Measurements from ENCODE around the gene PPP1R26. TPM values are rescaled to one million over a fixed set of nuclear protein-coding genes. Genes with fewer than 3 reads are reported as not detected.

Gene PPP1R26
- total and polyA plus RNA-seq, 2 of the 13 experiments (the other 11 are each of a cell fraction or from before 2014, with no cell fraction given) = 8.6 to 11.6 TPM

DNA sequence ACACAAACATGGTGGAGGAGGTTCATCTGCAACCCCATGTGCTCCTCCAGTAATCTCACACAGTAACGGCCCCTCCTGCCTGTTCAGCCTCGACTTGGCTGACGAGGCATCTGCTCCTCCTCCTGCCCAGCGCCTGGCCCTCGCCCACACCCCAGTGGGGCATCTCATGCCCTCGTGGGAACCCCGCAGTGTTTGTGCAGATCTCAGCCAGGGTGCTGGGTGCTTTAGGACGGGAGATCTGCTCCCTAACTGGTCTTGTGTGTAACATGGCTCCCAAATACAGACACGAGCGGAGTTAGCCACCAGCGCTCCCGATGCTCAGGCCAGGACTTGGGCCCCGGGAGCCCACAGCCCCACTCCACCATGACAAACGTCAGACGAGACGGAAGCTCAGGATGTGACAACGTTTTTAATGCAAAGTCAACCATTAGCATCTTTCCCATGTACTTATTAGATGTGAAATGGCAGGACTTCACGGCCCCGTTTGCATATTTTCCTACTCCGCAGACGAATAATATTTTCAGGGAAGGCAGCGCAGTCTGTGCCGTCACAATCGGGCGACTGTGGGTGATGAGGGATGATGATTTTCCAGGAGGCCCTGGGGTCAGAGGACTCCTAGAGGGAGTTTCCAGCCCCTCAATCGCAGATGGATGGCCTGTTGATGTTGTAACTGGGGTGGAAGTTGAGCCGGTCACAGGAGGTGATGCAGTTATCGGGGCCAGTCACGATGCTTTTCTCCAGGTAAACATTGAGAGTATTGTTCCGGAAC is 15.4 kb downstream of the PPP1R26 start:
- ChIA-PET POLR2A (no interaction called here), CTCF (ENCODE audit: low intra/inter-chr PET ratio, low total read pairs) (no interaction called here)
- intact Hi-C loops (cut with micrococcal nuclease; ENCODE audit: unreplicated experiment) (no loop called here), in situ Hi-C loops (cut with HindIII; ENCODE audit: extremely low pct_ligation_motif_present, low pct_unique_long_range_greater_than_20kb) (no loop called here)
- no peak for TF ChIP-seq ZNF451 (CRISPR knock-in tag; IDR thresholded peaks at IDR 0.05)
- TF ChIP-seq, protein P1, sequence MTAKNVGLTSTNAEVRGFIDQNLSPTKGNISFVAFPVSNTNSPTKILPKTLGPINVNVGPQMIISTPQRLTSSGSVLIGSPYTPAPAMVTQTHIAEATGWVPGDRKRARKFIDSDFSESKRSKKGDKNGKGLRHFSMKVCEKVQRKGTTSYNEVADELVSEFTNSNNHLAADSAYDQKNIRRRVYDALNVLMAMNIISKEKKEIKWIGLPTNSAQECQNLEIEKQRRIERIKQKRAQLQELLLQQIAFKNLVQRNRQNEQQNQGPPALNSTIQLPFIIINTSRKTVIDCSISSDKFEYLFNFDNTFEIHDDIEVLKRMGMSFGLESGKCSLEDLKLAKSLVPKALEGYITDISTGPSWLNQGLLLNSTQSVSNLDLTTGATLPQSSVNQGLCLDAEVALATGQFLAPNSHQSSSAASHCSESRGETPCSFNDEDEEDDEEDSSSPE (CRISPR knock-in tag; IDR thresholded peaks at IDR 0.05) = no peak
- TF ChIP-seq ZNF20 (CRISPR knock-in tag; IDR thresholded peaks at IDR 0.05) = no peak
- TF ChIP-seq ZNF781 (CRISPR knock-in tag; IDR thresholded peaks at IDR 0.05; ENCODE audit: borderline replicate concordance, not compliant biosample characterization) = no peak
- TF ChIP-seq ZBTB7A (CRISPR knock-in tag; IDR thresholded peaks at IDR 0.05) = no peak
- no peak for TF ChIP-seq SP5 (CRISPR knock-in tag; IDR thresholded peaks at IDR 0.05; ENCODE audit: borderline replicate concordance, low read depth)
- no peak for TF ChIP-seq ZNF543 (CRISPR knock-in tag; IDR thresholded peaks at IDR 0.05)
- TF ChIP-seq MXI1 (IDR thresholded peaks at IDR 0.05; ENCODE audit: borderline replicate concordance, low read depth, low read length) = no peak
- Histone ChIP-seq H2AFZ (ENCODE audit: low read length) (no peak overlapping the region), H3K4me3 (replicated peaks in 1 of 3; ENCODE audit: insufficient read depth in 1 of 3, low read depth in 2 of 3, low read length in 3 of 3) (no peak overlapping the region), H3K9me3 (ENCODE audit: low read length) (no peaks in the 10 kb centered on the region), H3K4me2 (ENCODE audit: low read depth, low read length) (no peak overlapping the region), H3K27ac (ENCODE audit: extremely low read length, insufficient read depth, low read length) (no peak overlapping the region), H3K9ac (ENCODE audit: insufficient read depth, low read depth, low read length) (no peak overlapping the region), H3K27me3 (ENCODE audit: control insufficient read depth in 1 of 2, insufficient read depth in 2 of 2, low read length in 2 of 2) (no peaks in the 10 kb centered on the region), H3K36me3 (replicated peaks in 1 of 2; ENCODE audit: control insufficient read depth in 1 of 2, insufficient read depth in 2 of 2, low read length in 2 of 2) (no peaks in the 10 kb centered on the region; a peak in 1 of 5 replicates), H4K20me1 (ENCODE audit: insufficient read depth, low read length) (no peaks in the 10 kb centered on the region), H3K79me2 (ENCODE audit: insufficient read depth, low read length) (no peaks in the 10 kb centered on the region), H3K4me1 (ENCODE audit: insufficient read depth, low read length) (peaks cover 40% of the 10 kb centered on the region)
- ATAC-seq (no peak), FAIRE-seq (no peak), DNase-seq (ENCODE audit: low spot score) (no peak)
- WGBS (ENCODE audit: low lambda C conversion rate) = 95% methylated on average over 29 of the region's 30 CpGs
- no TSS peak for BruUV-seq (replicated peaks)

All from HepG2 (cell line).